Measurements from ENCODE around the gene NISCH.

DNA sequence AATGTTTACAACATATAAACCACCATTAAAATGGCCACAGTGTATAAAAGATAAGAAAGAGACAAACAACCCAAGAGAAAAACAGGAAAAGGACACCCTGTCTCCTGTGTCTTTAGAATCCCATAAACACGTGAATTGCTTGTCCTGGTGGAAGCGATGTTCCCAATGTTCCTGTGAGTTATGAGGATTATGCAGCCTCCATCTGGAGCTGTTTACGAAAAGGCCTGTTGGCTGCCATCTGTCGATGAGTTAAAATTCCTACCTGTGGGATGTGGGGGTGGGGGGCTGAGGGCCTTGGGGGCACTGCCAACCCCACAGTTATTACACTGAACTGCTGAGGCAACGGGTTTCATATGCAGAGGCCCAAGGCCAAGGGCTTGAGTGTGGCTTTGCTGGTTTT is 13.6 kb downstream of the NISCH start:
- TF ChIP-seq, protein P1, sequence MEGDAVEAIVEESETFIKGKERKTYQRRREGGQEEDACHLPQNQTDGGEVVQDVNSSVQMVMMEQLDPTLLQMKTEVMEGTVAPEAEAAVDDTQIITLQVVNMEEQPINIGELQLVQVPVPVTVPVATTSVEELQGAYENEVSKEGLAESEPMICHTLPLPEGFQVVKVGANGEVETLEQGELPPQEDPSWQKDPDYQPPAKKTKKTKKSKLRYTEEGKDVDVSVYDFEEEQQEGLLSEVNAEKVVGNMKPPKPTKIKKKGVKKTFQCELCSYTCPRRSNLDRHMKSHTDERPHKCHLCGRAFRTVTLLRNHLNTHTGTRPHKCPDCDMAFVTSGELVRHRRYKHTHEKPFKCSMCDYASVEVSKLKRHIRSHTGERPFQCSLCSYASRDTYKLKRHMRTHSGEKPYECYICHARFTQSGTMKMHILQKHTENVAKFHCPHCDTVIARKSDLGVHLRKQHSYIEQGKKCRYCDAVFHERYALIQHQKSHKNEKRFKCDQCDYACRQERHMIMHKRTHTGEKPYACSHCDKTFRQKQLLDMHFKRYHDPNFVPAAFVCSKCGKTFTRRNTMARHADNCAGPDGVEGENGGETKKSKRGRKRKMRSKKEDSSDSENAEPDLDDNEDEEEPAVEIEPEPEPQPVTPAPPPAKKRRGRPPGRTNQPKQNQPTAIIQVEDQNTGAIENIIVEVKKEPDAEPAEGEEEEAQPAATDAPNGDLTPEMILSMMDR (IDR thresholded peaks at IDR 0.05 in 2 of 3, conservative IDR thresholded peaks at IDR 0.05 in 1 of 3; ENCODE audit: borderline replicate concordance in 1 of 3, insufficient read depth in 1 of 3, low read depth in 2 of 3, low read length in 2 of 3) = no peak
- TF ChIP-seq ELF1 (IDR thresholded peaks at IDR 0.05; ENCODE audit: borderline replicate concordance, low read depth) (no peak), POLR2A (IDR thresholded peaks at IDR 0.05; ENCODE audit: borderline replicate concordance, extremely low read depth, insufficient read depth, insufficient read length) (no peak), SRF (IDR thresholded peaks at IDR 0.05; ENCODE audit: low read depth) (no peak), EZH2 (IDR thresholded peaks at IDR 0.05) (no peak), JUND (IDR thresholded peaks at IDR 0.05) (no peak), RAD21 (IDR thresholded peaks at IDR 0.05; ENCODE audit: low read depth) (no peak), YY1 (IDR thresholded peaks at IDR 0.05; ENCODE audit: extremely low read depth, insufficient replicate concordance, low read depth, low read length) (no peak), POLR2AphosphoS5 (IDR thresholded peaks at IDR 0.05; ENCODE audit: low read depth, low read length) (no peak), SIN3A (IDR thresholded peaks at IDR 0.05; ENCODE audit: low read depth) (no peak)

All from HCT116 (cell line).